ENCODE measurements around the gene ESYT1.

ESYT1 gene, protein sequence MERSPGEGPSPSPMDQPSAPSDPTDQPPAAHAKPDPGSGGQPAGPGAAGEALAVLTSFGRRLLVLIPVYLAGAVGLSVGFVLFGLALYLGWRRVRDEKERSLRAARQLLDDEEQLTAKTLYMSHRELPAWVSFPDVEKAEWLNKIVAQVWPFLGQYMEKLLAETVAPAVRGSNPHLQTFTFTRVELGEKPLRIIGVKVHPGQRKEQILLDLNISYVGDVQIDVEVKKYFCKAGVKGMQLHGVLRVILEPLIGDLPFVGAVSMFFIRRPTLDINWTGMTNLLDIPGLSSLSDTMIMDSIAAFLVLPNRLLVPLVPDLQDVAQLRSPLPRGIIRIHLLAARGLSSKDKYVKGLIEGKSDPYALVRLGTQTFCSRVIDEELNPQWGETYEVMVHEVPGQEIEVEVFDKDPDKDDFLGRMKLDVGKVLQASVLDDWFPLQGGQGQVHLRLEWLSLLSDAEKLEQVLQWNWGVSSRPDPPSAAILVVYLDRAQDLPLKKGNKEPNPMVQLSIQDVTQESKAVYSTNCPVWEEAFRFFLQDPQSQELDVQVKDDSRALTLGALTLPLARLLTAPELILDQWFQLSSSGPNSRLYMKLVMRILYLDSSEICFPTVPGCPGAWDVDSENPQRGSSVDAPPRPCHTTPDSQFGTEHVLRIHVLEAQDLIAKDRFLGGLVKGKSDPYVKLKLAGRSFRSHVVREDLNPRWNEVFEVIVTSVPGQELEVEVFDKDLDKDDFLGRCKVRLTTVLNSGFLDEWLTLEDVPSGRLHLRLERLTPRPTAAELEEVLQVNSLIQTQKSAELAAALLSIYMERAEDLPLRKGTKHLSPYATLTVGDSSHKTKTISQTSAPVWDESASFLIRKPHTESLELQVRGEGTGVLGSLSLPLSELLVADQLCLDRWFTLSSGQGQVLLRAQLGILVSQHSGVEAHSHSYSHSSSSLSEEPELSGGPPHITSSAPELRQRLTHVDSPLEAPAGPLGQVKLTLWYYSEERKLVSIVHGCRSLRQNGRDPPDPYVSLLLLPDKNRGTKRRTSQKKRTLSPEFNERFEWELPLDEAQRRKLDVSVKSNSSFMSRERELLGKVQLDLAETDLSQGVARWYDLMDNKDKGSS

DNA sequence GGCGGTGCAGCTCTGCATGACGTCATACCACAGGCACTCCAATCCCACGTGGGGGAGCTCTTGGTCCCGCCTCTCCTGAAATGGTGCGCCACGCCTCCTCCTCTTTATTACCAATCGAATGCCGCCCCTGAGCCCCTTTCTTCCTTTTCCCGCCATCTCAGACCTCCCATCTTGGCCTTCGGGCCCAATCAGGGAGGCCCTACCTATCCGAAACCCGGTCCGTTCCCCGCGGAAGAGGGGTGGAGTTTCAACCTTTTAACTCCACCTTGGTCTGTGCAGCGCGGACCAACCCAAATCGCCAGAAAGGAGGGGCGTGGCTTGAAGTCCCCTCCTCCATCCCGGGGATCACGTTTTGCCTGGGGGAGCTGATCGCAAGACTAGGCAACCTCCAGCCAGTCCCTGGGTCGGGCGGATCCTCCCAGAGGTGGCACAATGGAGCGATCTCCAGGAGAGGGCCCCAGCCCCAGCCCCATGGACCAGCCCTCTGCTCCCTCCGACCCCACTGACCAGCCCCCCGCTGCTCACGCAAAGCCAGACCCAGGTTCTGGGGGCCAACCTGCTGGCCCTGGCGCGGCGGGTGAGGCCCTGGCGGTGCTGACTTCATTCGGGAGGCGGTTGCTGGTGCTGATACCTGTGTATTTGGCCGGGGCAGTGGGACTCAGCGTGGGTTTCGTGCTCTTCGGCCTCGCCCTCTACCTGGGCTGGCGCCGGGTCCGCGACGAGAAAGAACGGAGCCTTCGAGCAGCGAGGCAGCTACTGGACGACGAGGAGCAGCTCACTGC is at the start of gene ESYT1:
TSS of gene ESYT1 (plus strand) at position 380 of the 782 bp plus-strand sequence. CDS start at position 433, 53 bp downstream.
- DNase-seq: peak; percentile 94

DNA sequence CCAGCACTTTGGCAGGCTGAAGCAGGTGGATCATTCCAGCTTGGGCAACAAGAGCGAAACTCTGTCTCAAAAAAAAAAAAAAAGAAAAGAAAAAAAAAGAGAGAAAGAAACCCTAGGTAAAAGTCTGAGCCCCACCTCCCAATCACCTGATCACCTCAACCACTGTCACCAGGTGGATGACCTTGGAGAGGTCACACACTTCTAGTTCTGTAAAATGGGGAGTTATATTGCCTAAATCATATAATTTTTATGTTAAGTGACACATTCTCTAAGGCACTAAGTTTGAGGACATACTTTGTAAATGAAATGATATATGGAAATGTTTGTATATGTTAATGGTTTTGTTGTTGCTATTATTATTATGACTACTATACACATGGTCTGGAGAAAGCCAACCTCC is 49.6 kb upstream of the ESYT1 start:
- DNase-seq: no peak

DNA sequence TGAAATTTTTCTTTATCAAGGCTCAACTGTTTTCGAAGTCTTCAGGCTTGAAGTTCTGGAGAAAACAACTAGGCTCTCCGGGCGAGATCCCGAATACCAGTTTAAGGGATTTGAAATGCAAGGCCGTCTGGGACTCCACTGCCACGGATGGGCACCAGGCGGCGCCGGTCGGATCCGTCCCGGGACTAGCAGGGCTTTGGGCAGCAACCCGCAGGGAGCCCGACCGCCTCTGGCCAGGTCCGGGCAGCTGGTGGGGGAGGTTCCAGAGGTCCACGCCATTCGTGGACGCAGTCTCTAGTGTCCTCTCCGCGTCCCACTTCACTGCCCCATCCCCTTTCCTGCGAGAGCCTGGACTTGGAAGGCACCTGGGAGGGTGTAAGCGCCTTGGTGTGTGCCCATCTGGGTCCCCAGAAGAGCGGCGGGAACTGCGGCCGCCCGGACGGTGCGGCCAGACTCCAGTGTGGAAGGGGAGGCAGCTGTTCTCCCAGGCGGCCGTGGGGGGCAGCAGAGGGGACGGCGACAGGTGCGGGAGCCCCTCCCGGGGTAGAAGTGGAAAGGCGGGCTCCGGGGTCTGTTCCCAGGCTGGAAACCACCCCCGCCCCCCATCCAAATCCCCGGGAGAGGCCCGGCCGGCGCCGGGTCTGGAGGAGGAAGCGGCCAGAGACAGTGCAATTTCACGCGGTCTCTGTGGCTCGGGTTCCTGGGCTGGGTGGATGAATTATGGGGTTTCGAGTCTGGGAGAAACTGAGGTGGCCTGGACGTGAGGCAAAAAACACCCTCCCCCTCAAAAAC is 48.9 kb upstream of the ESYT1 start:
- DNase-seq: peak; percentile 58

DNA sequence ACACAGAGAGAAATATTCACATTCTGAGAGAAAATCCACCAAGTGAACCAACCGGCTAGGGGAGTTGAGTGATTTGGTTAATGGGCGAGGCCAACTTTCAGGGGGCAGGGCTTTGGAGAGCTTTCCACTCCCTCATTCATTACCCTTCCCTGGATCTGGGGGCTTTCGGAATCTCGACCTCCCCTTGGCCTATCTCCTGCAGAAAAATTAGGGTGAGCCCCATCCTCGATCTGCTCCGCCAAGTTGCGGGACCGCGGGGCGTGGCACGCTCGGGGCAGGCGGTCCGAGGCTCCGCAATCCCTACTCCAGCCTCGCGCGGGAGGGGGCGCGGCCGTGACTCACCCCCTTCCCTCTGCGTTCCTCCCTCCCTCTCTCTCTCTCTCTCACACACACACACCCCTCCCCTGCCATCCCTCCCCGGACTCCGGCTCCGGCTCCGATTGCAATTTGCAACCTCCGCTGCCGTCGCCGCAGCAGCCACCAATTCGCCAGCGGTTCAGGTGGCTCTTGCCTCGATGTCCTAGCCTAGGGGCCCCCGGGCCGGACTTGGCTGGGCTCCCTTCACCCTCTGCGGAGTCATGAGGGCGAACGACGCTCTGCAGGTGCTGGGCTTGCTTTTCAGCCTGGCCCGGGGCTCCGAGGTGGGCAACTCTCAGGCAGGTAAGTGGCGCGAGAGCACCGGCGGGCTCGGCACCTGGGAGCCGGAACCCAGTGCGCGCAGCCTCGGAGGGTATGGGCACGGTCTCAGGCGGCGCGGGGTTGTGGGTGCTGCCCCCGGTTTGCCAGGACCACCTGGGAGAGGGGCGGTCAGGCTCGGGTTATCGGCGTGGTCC is 48.1 kb upstream of the ESYT1 start, which contains the start of gene ERBB3:
TSS of gene ERBB3 (plus strand) at position 443 of the 833 bp plus-strand sequence. CDS start at position 579, 136 bp downstream.
- DNase-seq: peak; percentile 78

DNA sequence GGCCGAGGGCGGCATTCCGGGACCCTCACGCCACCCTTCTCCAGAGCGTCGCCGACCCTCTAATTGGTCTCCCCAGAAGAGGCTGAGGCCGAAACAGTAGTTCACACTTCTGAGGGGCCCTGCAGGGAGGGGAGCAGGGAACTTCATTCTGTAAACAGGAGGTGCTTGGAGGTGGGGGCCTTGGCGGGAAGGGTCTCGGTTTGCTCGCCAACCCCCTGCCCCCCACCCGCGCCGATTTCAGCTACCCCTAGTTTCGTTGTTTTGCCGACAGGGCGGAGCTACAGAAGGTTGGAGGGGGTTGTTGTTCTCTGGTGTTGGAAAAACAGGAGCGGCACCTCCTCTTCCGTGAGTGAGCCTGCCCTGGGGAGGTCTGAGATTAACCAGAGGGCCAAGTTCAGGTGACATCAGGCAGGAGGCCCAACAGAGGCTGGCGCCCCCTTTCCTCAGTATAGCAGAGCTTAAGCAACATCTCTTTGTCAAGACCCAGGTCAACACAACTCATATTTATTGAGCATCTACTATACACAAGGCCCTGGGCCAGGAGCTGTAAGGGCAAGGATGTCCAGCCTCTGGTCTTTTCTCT is 47.4 kb upstream of the ESYT1 start:
- DNase-seq: no peak

DNA sequence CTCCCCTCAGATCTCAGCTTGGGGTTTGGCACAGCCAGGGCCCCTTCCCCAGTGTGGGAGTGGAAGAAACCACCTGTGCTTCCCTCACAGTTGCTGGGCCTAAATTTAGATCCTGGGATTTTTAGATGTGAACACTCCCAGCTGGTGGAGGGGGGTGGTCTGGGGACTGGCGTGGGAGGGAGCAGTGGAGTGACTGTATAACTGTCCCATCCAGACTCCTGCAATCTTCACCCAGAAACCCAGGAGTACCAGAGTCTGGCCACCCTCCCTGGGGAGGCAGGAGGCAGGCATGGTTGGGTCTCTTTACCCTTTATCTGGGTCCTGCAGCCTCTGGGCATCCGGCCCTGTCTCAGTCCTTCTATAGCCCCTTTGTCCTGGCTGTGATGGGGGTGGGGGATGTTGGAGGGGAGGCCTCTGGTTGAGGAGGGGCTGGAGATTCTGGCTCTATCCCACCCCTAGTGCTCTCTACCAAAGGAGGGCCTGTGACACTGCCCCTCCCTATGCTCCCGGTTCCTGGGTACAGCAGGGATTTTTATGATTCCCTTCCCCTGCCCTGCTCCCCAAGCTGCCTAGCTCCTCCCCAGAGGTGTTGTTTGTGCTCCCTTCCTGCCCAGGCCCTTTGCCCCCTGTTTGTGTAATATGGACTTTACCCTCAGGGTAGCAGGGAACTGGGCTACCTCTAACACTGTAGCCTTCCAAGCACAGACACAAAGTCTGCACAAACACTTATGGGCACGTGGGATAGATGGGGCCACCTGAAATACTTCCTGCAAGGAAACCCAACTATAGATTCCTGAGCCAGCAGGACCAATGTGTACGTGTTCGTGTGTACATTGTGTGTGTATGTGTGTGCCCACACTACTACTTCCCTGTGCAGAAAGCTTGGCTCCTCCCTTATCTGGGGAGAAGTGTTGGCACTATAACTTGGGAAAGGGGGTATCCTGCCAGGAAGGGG is 46.4 kb upstream of the ESYT1 start:
- no peak for DNase-seq

DNA sequence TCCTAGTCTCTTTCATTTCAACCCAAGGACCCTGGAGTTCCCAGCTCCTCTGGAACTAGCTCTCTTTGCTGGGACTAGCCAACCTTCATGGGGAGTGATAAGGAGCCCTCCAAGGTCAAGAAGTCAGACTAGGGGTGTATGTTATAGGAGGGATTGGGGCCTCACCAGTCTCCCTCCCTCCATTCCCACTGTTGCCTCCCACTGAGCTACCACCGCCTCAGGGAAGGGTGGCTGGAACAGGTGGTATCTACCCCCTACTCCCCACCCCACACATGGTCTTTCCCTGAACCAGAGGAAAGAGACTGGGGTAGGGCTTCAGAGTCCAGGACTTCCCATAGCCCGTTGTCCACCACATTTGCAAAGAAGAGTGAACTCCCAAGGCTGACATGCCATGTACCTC is 45.7 kb upstream of the ESYT1 start:
- no peak for DNase-seq

DNA sequence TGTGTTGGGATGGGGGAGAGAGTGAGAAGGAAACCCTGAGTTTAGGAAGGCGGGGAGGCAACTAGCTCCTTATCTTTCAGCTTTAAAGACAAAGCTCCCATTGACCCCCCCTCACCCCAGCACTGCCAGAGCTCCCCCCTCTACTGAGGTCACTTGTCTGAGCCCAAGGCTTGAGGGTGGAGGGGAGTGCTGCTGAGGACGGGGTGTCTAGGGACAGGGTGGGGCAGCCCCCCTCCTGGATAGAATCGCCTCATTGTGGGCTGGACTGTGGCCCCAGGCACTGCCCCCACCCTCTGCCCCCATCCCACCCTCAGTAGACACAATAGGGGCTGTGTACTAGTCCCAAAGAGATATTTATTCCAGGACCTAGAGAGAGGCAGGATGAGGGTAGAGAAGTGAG is 45.1 kb upstream of the ESYT1 start:
- no peak for DNase-seq

DNA sequence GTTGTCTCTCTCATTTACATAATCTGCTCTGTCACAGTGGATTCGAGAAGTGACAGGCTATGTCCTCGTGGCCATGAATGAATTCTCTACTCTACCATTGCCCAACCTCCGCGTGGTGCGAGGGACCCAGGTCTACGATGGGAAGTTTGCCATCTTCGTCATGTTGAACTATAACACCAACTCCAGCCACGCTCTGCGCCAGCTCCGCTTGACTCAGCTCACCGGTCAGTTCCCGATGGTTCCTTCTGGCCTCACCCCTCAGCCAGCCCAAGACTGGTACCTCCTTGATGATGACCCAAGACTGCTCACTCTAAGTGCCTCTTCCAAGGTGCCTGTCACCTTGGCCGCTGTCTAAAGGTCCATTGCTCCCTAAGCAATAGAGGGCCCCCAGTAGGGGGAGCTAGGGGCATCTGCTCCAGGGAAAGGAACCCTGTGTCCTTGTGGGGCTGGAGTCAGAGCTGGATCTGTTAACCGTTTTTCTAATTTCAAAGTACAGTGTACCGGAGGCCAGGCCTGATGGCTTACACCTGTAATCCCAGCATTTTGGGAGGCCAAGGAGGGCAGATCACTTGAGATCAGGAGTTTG is 43.0 kb upstream of the ESYT1 start:
- DNase-seq: no peak

DNA sequence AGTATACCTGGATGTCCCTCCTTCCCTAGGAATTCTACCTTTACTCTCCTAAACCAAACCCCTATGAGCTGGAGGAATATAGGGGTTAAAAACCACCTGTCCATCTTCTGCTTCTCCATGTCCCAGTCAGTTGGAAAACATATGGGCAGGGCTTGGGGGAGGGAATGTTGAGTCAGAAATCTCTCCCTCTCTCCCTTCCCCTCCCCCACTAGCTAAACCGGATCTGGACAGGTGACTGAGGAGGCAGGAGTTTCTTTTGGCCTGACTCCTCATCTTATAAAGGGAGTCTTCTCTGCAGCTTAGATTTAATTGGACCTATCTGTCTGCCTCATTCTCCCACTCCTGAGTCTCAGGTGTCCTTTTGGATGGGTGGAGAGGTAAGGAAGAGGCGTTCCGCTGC is 42.0 kb upstream of the ESYT1 start:
- DNase-seq: no peak

DNA sequence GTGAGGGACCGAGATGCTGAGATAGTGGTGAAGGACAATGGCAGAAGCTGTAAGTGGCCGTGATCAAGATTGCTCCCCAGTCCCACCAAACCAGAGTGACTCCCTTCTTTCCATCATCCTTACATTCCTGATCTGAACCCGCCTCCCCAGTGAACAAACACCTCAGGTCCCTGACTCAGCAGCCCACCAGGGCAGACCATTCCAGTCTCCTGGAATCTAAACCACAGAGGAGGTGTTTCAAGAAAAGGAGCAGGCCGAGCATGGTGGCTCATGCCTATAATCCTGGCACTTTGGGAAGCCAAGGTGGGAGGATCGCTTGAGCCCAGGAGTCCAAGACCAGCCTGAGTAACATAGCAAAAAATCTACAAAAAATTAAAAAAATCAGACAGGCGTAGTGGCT is 41.5 kb upstream of the ESYT1 start:
- no peak for DNase-seq

DNA sequence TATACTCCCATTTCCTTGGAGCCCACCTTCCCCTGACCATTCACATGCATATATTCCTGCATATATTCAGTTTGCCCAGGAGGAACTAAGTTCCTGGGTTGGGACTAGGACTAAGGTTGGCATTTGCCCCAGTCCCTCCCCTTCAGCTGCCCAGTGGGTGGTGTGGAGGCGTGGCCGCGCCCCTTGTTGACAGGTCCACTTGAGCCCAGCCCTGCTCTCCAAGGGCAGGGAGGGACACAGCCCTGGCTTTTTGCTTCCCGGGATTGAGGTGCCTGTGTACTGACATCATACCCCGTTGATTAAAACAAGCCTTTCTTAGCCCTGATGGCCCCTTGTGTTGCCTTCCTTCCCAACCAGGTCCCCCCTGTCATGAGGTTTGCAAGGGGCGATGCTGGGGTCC is 40.8 kb upstream of the ESYT1 start:
- no peak for DNase-seq

DNA sequence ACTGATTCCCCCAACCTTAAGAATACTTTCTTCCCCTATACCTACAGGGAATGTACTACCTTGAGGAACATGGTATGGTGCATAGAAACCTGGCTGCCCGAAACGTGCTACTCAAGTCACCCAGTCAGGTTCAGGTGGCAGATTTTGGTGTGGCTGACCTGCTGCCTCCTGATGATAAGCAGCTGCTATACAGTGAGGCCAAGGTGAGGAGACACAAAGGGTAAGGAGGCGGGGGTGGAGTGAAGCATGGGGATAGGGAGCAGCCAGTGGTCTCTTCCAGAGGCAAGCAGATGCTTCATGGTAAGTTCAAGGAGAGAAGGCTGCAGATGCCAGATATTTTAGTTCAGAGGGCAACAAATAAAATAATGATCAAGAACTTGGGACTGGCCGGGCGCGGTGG is 30.3 kb upstream of the ESYT1 start:
- DNase-seq: no peak

DNA sequence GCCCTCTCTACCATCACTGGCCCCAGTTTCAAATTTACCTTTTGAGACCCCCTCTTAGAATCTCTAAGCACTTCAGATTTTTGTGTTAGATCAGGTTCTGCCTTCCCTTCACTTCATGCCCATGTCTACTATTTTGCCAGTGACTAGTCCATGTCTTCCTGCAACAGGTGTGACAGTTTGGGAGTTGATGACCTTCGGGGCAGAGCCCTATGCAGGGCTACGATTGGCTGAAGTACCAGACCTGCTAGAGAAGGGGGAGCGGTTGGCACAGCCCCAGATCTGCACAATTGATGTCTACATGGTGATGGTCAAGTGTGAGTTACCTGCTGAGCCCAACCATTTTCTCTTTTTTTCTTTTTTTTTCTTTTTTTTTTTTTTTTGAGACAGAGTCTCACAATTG is 29.5 kb upstream of the ESYT1 start:
- no peak for DNase-seq

DNA sequence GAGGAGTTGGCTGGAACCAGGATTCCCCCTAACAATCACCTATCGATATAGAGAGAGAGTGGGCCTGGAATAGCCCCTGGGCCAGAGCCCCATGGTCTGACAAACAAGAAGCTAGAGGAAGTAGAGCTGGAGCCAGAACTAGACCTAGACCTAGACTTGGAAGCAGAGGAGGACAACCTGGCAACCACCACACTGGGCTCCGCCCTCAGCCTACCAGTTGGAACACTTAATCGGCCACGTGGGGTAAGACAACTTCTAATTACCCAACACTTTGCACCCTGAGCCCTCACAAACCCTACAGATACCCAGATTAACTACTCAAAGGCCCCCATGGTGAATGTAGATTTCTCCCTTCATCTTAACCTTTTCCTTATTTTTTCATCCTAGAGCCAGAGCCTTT is 28.3 kb upstream of the ESYT1 start:
- no peak for DNase-seq

DNA sequence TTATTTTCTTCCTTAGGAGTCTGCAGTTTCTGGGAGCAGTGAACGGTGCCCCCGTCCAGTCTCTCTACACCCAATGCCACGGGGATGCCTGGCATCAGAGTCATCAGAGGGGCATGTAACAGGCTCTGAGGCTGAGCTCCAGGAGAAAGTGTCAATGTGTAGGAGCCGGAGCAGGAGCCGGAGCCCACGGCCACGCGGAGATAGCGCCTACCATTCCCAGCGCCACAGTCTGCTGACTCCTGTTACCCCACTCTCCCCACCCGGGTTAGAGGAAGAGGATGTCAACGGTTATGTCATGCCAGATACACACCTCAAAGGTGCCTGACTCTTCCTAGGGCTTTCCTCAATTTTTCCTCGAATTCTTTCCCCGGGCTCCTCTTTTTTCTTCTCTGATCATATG is 27.0 kb upstream of the ESYT1 start:
- DNase-seq: no peak

DNA sequence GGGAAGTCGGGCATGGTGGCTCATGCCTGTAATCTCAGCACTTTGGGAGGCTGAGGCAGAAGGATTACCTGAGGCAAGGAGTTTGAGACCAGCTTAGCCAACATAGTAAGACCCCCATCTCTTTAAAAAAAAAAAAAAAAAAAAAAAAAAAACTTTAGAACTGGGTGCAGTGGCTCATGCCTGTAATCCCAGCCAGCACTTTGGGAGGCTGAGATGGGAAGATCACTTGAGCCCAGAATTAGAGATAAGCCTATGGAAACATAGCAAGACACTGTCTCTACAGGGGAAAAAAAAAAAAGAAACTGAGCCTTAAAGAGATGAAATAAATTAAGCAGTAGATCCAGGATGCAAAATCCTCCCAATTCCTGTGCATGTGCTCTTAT is 25.4 kb upstream of the ESYT1 start:
- no peak for DNase-seq

DNA sequence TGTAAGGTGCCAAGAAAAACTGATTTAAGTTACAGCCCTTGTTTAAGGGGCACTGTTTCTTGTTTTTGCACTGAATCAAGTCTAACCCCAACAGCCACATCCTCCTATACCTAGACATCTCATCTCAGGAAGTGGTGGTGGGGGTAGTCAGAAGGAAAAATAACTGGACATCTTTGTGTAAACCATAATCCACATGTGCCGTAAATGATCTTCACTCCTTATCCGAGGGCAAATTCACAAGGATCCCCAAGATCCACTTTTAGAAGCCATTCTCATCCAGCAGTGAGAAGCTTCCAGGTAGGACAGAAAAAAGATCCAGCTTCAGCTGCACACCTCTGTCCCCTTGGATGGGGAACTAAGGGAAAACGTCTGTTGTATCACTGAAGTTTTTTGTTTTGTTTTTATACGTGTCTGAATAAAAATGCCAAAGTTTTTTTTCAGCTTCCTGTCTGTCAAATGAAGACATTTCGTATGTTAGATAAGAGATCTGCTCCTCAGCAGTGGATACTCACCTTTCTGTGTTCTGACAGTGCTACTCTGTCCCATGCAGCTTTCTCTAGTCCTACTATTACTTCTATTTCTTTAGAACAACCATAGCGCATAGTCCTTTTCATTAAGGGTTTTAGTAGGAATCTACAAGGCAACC is 24.9 kb upstream of the ESYT1 start:
- no peak for DNase-seq

DNA sequence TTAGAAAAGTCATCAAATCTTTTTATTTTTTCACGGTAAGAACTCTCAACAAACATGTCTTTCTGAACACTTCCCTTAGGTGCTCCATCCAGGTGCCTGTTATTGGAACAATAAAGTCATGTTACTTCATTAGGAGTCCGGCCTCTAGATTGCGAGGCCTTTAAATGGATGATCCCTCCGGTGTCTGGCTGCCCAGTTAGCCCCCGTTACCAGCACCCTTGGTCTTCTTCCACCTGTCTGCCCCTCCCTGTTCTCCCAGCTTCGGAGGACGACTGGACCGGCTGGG is 24.3 kb upstream of the ESYT1 start:
- DNase-seq: no peak

Data from activated CD8-positive, alpha-beta memory T cell treated with anti-CD3 and anti-CD28 coated beads, Interleukin-2, amount 50 U/mL, for 4 hours (primary cell).